Measurements from ENCODE around the gene TLK2.

DNA sequence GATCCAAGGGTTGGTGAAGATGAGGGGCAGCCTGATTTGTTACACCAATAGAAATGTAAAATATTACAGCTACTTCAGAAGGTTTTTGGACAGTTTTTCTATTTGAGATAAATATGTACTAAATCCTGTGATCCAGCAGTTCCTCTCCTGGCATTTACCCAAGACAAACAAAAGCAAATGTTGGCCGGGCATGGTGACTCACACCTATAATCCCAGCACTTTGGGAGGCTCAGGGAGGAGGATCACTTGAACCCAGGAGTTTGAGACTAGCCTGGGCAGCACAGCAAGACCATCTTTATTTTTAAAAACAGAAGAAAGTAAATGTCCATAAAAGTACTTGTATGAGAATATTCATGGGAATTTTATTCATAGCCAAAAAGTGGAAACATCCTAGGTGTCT lies 84.0 kb downstream of the TLK2 start:
- TF ChIP-seq, protein P1, sequence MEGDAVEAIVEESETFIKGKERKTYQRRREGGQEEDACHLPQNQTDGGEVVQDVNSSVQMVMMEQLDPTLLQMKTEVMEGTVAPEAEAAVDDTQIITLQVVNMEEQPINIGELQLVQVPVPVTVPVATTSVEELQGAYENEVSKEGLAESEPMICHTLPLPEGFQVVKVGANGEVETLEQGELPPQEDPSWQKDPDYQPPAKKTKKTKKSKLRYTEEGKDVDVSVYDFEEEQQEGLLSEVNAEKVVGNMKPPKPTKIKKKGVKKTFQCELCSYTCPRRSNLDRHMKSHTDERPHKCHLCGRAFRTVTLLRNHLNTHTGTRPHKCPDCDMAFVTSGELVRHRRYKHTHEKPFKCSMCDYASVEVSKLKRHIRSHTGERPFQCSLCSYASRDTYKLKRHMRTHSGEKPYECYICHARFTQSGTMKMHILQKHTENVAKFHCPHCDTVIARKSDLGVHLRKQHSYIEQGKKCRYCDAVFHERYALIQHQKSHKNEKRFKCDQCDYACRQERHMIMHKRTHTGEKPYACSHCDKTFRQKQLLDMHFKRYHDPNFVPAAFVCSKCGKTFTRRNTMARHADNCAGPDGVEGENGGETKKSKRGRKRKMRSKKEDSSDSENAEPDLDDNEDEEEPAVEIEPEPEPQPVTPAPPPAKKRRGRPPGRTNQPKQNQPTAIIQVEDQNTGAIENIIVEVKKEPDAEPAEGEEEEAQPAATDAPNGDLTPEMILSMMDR (conservative IDR thresholded peaks at IDR 0.05; ENCODE audit: low read depth, low read length), result no peak
- TF ChIP-seq EZH2 (IDR thresholded peaks at IDR 0.05; ENCODE audit: borderline replicate concordance, low read depth, low read length, poor library complexity, severe bottlenecking), result no peak

Data from A673 (cell line).